Measurements from ENCODE around the gene CITED4.

- TF ChIP-seq EZH2 (IDR thresholded peaks at IDR 0.05; ENCODE audit: borderline replicate concordance, low read depth, low read length, severe bottlenecking) (no peak), CTCF (IDR thresholded peaks at IDR 0.05; ENCODE audit: borderline replicate concordance, extremely low read depth, low read length, poor library complexity, severe bottlenecking) (no peak)
Observed at GRCh38 chr1:40876436-40876761, 14.2 kb upstream of the CITED4 start.

Measured in DND-41 (cell line).